ENCODE measurements around the gene SLC35F1.

The SLC35F1 gene

GRCh38 chr6:118309337-118310093, 402.5 kb downstream of the SLC35F1 start:
- TF ChIP-seq CTCF (conservative IDR thresholded peaks at IDR 0.05): no peak
- no peak overlapping the region for H3K27ac ChIP-seq

GRCh38 chr6:118313208-118313607, 406.1 kb downstream of the SLC35F1 start:
- TF ChIP-seq CTCF (conservative IDR thresholded peaks at IDR 0.05): no peak
- H3K27ac ChIP-seq: no peak overlapping the region

- TF ChIP-seq CTCF (conservative IDR thresholded peaks at IDR 0.05): no peak
- H3K27ac ChIP-seq: no peak overlapping the region
Observed at GRCh38 chr6:118313762-118314161, 406.7 kb downstream of the SLC35F1 start.

GRCh38 chr6:118316796-118317384, 409.8 kb downstream of the SLC35F1 start:
- H3K27ac ChIP-seq: no peak overlapping the region; the same call in 1 of the 2 replicates
- no peak for TF ChIP-seq CTCF (conservative IDR thresholded peaks at IDR 0.05)

GRCh38 chr6:118317581-118318563, 410.8 kb downstream of the SLC35F1 start:
- TF ChIP-seq CTCF (conservative IDR thresholded peaks at IDR 0.05): no peak
- H3K27ac ChIP-seq: no peak overlapping the region; the same call in 1 of the 2 replicates

- no peak for TF ChIP-seq CTCF (conservative IDR thresholded peaks at IDR 0.05)
- no peak overlapping the region; the same call in 1 of the 2 replicates for H3K27ac ChIP-seq
Observed at GRCh38 chr6:118318648-118319047, 411.6 kb downstream of the SLC35F1 start.

GRCh38 chr6:118319416-118319815, 412.4 kb downstream of the SLC35F1 start:
- TF ChIP-seq CTCF (conservative IDR thresholded peaks at IDR 0.05): no peak
- H3K27ac ChIP-seq: no peak overlapping the region
